Endothelial cell of umbilical vein (primary cell): ENCODE results near the gene ANKRD28. TPM values are rescaled to one million over a fixed set of nuclear protein-coding genes. Genes with fewer than 3 reads are reported as not detected.

Experiments
- BruUV-seq: library from RNA; stranded (reverse); fragments of 400-500 nt; replicated peaks from 2 replicates; lab custom pipeline; 2021; lab: Mats Ljungman, UMichigan
- CTCF ChIA-PET: fragments of 300-600, 350-600 bp; sonication (Branson Sonifier 250); formaldehyde crosslinking; loops from one replicate; lab custom pipeline; 2021; ENCODE audit warnings: antibody characterized with exemption, inconsistent platforms; lab: Charles Lee
- POLR2A ChIA-PET: fragments of 300-600, 350-600 bp; sonication (Branson Sonifier 250); formaldehyde crosslinking; loops from one replicate; lab custom pipeline; 2021; ENCODE audit warnings: antibody characterized with exemption, inconsistent platforms; lab: Charles Lee
- DNase-seq: peaks from one replicate; pipeline ENCODE4 v3.0.0-alpha.2; 2011; ENCODE audit warnings: low read depth, low spot score
- FAIRE-seq: peaks from 2 replicates; lab custom pipeline; 2011; peaks lifted over from hg19 to GRCh38; lab: Jason Lieb, UNC
- H2AFZ ChIP-seq: 2 replicates; pipeline ENCODE4 v1.6.0; 2012; ENCODE audit warnings: low read depth, low read length, control low read depth, inconsistent platforms
- H3K27ac ChIP-seq: 2 replicates; pipeline ENCODE4 v1.5.1; 2011; ENCODE audit warnings: low read depth, mild to moderate bottlenecking, control low read depth, low read length, moderate library complexity; ENCODE audit not compliant: insufficient read depth
- H3K27me3 ChIP-seq, 2 experiments: 2 replicates each; pipeline versions ENCODE4 v1.6.0 to v1.6.1; 2011; ENCODE audit warnings: low read length in 2 of 2, mixed read lengths in 1 of 2; ENCODE audit not compliant: control insufficient read depth in 2 of 2, insufficient read depth in 2 of 2
- H3K36me3 ChIP-seq, 2 experiments: 2 replicates in 1 of 2; 3 replicates in 1 of 2; pipeline ENCODE4 v1.5.1; 2011; ENCODE audit warnings: low read length in 2 of 2, mild to moderate bottlenecking in 1 of 2, moderate library complexity in 1 of 2; ENCODE audit not compliant: control insufficient read depth in 2 of 2, insufficient read depth in 2 of 2; ENCODE audit errors: extremely low read depth in 1 of 2
- H3K4me1 ChIP-seq: 3 replicates; pipeline ENCODE4 v1.5.1; 2011; ENCODE audit warnings: mild to moderate bottlenecking, low read length; ENCODE audit not compliant: control insufficient read depth, insufficient read depth; ENCODE audit errors: extremely low read depth
- H3K4me2 ChIP-seq: 2 replicates; pipeline ENCODE4 v1.6.1; 2011; ENCODE audit warnings: low read length, control low read depth, mixed read lengths; ENCODE audit not compliant: insufficient read depth
- H3K4me3 ChIP-seq, 3 experiments: fragments of 200-600 bp in 1 of 3; sonication (generic), shearing (Covaris generic) in 1 of 3; replicated peaks in 1 of 3; 2 replicates each; pipeline ENCODE4 v1.5.1; 2011 to 2016; ENCODE audit warnings: control low read depth in 3 of 3, low read length in 3 of 3, mild to moderate bottlenecking in 2 of 3, inconsistent platforms in 1 of 3, low read depth in 1 of 3, moderate library complexity in 1 of 3; ENCODE audit not compliant: insufficient read depth in 1 of 3
- H3K79me2 ChIP-seq: 2 replicates; pipeline ENCODE4 v1.6.0; 2012; ENCODE audit warnings: low read length, inconsistent platforms; ENCODE audit not compliant: control insufficient read depth, insufficient read depth
- H3K9ac ChIP-seq: replicated peaks from 2 replicates; pipeline ENCODE3; 2011; ENCODE audit warnings: low read length, control low read depth; ENCODE audit not compliant: insufficient read depth; ENCODE audit errors: extremely low read depth
- H3K9me1 ChIP-seq: replicated peaks from 3 replicates; pipeline ENCODE4 v1.6.0; 2011; ENCODE audit warnings: mild to moderate bottlenecking, low read length; ENCODE audit not compliant: control insufficient read depth, insufficient read depth; ENCODE audit errors: extremely low read depth
- H3K9me3 ChIP-seq: replicated peaks from 2 replicates; pipeline ENCODE4 v1.5.1; 2012; ENCODE audit warnings: low read length, inconsistent platforms; ENCODE audit not compliant: control insufficient read depth, insufficient read depth
- H4K20me1 ChIP-seq: replicated peaks from 2 replicates; pipeline ENCODE3; 2011; ENCODE audit warnings: mild to moderate bottlenecking, low read length; ENCODE audit not compliant: control insufficient read depth, insufficient read depth; ENCODE audit errors: extremely low read depth
- JUN ChIP-seq: IDR thresholded peaks from 2 replicates; pipeline ENCODE4 v1.6.1; 2011; ENCODE audit warnings: borderline replicate concordance, low read depth; ENCODE audit not compliant: insufficient read length, insufficient read depth
- MYC ChIP-seq: IDR thresholded peaks from one replicate; pipeline ENCODE4 v1.6.1; 2011; ENCODE audit warnings: mild to moderate bottlenecking, low read depth, low read length
- POLR2AphosphoS5 ChIP-seq: IDR thresholded peaks from 2 replicates; pipeline ENCODE4 v1.6.1; 2012; ENCODE audit warnings: low read depth, mild to moderate bottlenecking, control low read depth, low read length, moderate library complexity; ENCODE audit not compliant: insufficient read depth
- dilution Hi-C: fragments of 300-500 bp; cut with MboI; formaldehyde crosslinking; loops from one replicate; pipeline ENCODE4 v1.15.0; 2019; ENCODE audit warnings: low sequenced_read_pairs; ENCODE audit not compliant: extremely low pct_ligation_motif_present
- intact Hi-C: fragments of 100-400 bp; cut with micrococcal nuclease; formaldehyde crosslinking; loops from one replicate; pipeline ENCODE4 v1.10.0; 2022
- polyA plus RNA-seq, 4 experiments: library from polyadenylated mRNA; depleted of rRNA in 3 of 4; stranded (reverse) in 3 of 4; unstranded in 1 of 4; fragments of >200 nt; gene quantifications; 2 replicates each; pipeline versions ENCODE4 v1.2.1 to v1.2.3, GENCODE V29; 2011 to 2012; ENCODE audit warnings: missing spikeins in 1 of 4
- total RNA-seq: library from RNA; stranded (reverse); gene quantifications from 2 replicates; pipeline ENCODE4 v1.2.3, GENCODE V29; 2021

Gene ANKRD28
- total and polyA plus RNA-seq, 2 donors (not counting 3 experiments of a cell fraction or from before 2014, with no cell fraction given): 36.7 to 97.3 TPM

DNA sequence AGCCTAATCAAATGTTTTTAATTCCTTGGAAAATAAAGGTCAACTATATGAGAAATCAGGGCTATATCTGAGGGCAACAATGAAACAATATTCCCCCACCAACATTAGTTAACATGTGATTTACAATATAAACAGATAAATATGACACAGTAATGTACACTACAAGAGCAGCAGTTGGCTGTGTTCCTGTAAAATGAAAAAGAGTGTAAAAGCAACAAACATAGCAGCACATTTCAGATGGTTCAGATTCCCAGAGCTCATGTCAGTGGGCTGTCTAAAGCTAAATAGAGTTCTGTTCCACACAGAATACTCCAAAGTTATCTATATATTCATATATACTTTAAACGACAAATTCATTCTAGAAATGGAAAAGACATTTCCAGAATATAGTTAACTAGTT, 42.6 kb downstream of the ANKRD28 start:
- Histone ChIP-seq H3K79me2 (peaks cover 16% of the 10 kb centered on the region), H3K9ac (no peak overlapping the region), H3K9me1 (no peaks in the 10 kb centered on the region), H3K27ac (no peak overlapping the region), H3K36me3 (peaks cover 2 to 7% of the 10 kb centered on the region in 2 experiments), H3K9me3 (no peaks in the 10 kb centered on the region), H4K20me1 (no peaks in the 10 kb centered on the region), H3K4me3 (no peak overlapping the region), H3K4me2 (no peak overlapping the region), H2AFZ (no peak overlapping the region), H3K27me3 (no peaks in the 10 kb centered on the region), H3K4me1 (peaks cover 2% of the 10 kb centered on the region)
- dilution Hi-C loops: no loop called here
- intact Hi-C loops: no loop called here
- FAIRE-seq (no peak), DNase-seq (no peak)
- no TSS peak for BruUV-seq
- ChIA-PET POLR2A (no interaction called here), CTCF (interaction anchor here (0.8 to 1.0 kb wide), 2 partner anchors 42 to 57 kb away, joined by 3 to 4 read pairs; partner anchors contain the start of gene ANKRD28)
- TF ChIP-seq MYC: no peak
- TF ChIP-seq POLR2AphosphoS5: no peak

DNA sequence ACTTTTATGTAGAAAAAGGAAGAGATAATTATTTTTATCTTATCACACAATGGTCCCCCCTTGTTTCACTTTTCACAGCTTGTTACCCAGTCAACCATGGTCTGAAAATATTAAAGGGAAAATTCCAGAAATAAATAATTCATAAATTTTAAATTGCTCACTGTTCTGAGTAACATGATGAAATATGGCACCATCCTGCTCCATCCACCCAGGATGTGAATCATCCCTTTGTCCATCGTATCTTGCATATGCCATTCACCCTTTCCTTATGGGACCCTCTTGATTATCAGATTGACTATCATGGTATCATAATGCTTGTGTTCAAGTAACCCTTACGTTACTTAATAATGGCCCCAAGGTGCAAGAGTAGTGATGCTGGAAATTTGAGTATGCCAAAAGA, 43.7 kb downstream of the ANKRD28 start:
- Histone ChIP-seq H4K20me1 (no peaks in the 10 kb centered on the region), H2AFZ (no peak overlapping the region), H3K9me1 (no peaks in the 10 kb centered on the region), H3K36me3 (peaks cover 2 to 9% of the 10 kb centered on the region in 2 experiments), H3K79me2 (peaks cover 15% of the 10 kb centered on the region), H3K27me3 (no peaks in the 10 kb centered on the region), H3K9ac (no peak overlapping the region), H3K4me1 (peaks cover 2% of the 10 kb centered on the region), H3K27ac (no peak overlapping the region), H3K4me3 (no peak overlapping the region), H3K4me2 (no peak overlapping the region), H3K9me3 (no peaks in the 10 kb centered on the region)
- no peak for DNase-seq
- ChIA-PET CTCF (no interaction called here), POLR2A (no interaction called here)
- TF ChIP-seq JUN: no peak
- dilution Hi-C loops: no loop called here
- no peak for FAIRE-seq
- BruUV-seq: no TSS peak
- intact Hi-C loops: loop anchor here (5.0 kb wide), 1 partner anchor 72 kb away; no protein-coding TSS in a partner anchor
